Measurements from ENCODE around the gene TMEM89. TPM values are rescaled to one million over a fixed set of nuclear protein-coding genes. Genes with fewer than 3 reads are reported as not detected.

TMEM89 gene
- total RNA-seq, 1 experiment from 2014 or later = 0.74 TPM

DNA sequence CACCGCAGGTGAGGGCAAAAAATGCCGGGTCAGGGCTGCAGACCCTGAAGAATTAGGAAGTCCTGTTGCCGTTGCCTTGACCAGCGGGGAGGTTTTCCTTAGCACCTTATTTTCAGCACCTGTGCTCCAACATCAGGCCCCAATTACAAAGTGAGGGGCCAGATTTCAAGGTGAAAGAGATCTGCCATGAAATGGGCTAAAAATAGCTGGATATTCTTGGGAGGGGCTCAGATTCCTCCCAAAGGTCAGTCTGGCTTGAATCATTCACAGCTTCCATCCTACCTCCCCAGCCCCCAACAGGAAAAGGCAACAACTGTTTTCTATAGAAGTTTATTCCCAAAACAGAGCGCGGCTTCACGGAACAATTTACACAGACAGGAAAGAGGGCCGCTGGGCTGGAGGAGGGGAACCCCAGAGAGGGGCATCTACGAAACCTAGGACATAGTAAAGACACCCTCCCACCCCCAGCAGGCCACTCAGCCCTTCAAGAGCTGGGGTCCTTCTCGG lies 14.6 kb upstream of the TMEM89 start:
- Histone ChIP-seq H2AFZ (ENCODE audit: low read length) (no peak overlapping the region), H3K14ac (ENCODE audit: insufficient read depth, low read length) (no peak overlapping the region), H3K4ac (ENCODE audit: low read depth, low read length) (no peak overlapping the region), H3K9ac (ENCODE audit: extremely low read depth, insufficient read length, low read length) (peak overlapping the region; percentile 27), H2BK15ac (ENCODE audit: low read depth, low read length) (no peak overlapping the region), H2BK120ac (ENCODE audit: low read depth, low read length, poor library complexity, severe bottlenecking) (no peak overlapping the region), H3K4me1 (ENCODE audit: insufficient read depth, low read length) (peaks cover 2% of the 10 kb centered on the region), H4K8ac (replicated peaks; ENCODE audit: insufficient read length, low read depth, low read length) (no peak overlapping the region), H3K79me1 (ENCODE audit: insufficient read depth, low read depth, low read length, poor library complexity, severe bottlenecking) (no peaks in the 10 kb centered on the region), H3K56ac (ENCODE audit: insufficient read length, low read depth, low read length) (no peak overlapping the region), H3K4me2 (ENCODE audit: insufficient read depth, insufficient read length, low read length) (peak overlapping the region; percentile 44), H3K27ac (ENCODE audit: insufficient read length, low read depth, low read length) (no peak overlapping the region), H4K91ac (ENCODE audit: insufficient read length, low read depth, low read length) (no peak overlapping the region), H3T11ph (ENCODE audit: low read length) (no peak overlapping the region), H2BK5ac (ENCODE audit: insufficient read length, low read length) (no peak overlapping the region), H2BK12ac (ENCODE audit: insufficient read length, low read depth, low read length) (no peak overlapping the region), H3K18ac (ENCODE audit: insufficient read length, low read depth, low read length) (no peak overlapping the region), H2BK20ac (ENCODE audit: low read depth, low read length, poor library complexity, severe bottlenecking) (no peak overlapping the region), H3K9me3 (ENCODE audit: control insufficient read depth, low read depth, low read length) (no peaks in the 10 kb centered on the region), H3K79me2 (ENCODE audit: insufficient read depth, low read length) (no peaks in the 10 kb centered on the region), H4K20me1 (ENCODE audit: control insufficient read depth, insufficient read depth, insufficient read length) (peaks cover 2% of the 10 kb centered on the region), H2AK5ac (ENCODE audit: insufficient read length, low read length) (no peak overlapping the region), H3K23ac (ENCODE audit: insufficient read length, low read depth, low read length) (no peak overlapping the region), H4K5ac (ENCODE audit: insufficient read length, low read depth, low read length) (no peak overlapping the region), H3K27me3 (ENCODE audit: insufficient read depth, low read length) (no peaks in the 10 kb centered on the region), H3K23me2 (ENCODE audit: insufficient read length, low read depth, low read length, poor library complexity, severe bottlenecking) (peaks cover 6% of the 10 kb centered on the region)
- H3K4me3 Mint-ChIP-seq = peak overlapping the region; percentile 79 to 90
- peak overlapping the region; percentile 87 to 96 (median 89) for H3K27ac Mint-ChIP-seq
- H3K27me3 Mint-ChIP-seq (ENCODE audit: low read depth) = no peaks in the 10 kb centered on the region; the same call in 1 of the 2 replicates
- H3K9me3 Mint-ChIP-seq = no peaks in the 10 kb centered on the region
- TF ChIP-seq, protein P1, sequence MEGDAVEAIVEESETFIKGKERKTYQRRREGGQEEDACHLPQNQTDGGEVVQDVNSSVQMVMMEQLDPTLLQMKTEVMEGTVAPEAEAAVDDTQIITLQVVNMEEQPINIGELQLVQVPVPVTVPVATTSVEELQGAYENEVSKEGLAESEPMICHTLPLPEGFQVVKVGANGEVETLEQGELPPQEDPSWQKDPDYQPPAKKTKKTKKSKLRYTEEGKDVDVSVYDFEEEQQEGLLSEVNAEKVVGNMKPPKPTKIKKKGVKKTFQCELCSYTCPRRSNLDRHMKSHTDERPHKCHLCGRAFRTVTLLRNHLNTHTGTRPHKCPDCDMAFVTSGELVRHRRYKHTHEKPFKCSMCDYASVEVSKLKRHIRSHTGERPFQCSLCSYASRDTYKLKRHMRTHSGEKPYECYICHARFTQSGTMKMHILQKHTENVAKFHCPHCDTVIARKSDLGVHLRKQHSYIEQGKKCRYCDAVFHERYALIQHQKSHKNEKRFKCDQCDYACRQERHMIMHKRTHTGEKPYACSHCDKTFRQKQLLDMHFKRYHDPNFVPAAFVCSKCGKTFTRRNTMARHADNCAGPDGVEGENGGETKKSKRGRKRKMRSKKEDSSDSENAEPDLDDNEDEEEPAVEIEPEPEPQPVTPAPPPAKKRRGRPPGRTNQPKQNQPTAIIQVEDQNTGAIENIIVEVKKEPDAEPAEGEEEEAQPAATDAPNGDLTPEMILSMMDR (conservative IDR thresholded peaks at IDR 0.05) = no peak
- DNase-seq = no peak
- peaks cover 28 to 31% of the 10 kb centered on the region in 2 experiments for H3K4me1 Mint-ChIP-seq
- H3K36me3 Mint-ChIP-seq (ENCODE audit: insufficient read depth in 1 of 3, low read depth in 3 of 3) = peaks cover 16 to 50% (median 50%) of the 10 kb centered on the region in 3 experiments; a peak in 6 of 7 replicates
- no CpG with 5 or more reads among the region's 10 CpGs for WGBS (ENCODE audit: extremely low coverage, insufficient read length, low lambda C conversion rate)

All from H9 (cell line).